MM.1S (cell line): ENCODE results near the gene CA5A.

Source experiments
- DNase-seq: peaks from one replicate; pipeline ENCODE4 v3.0.0-alpha.2; 2015
- H2AFZ ChIP-seq: fragments of 300-600 bp; sonication (generic); 2 replicates; pipeline ENCODE4 v1.6.0; 2016; ENCODE audit warnings: antibody characterized with exemption, low read length
- H3F3A ChIP-seq: fragments of 300-600 bp; sonication (generic); 2 replicates; pipeline ENCODE4 v1.6.1; 2016; ENCODE audit warnings: mild to moderate bottlenecking, antibody characterized with exemption, low read length, moderate library complexity, mixed read lengths; ENCODE audit not compliant: insufficient read depth
- H3K27ac ChIP-seq: fragments of 300-600 bp; sonication (generic); 2 replicates; pipeline ENCODE4 v1.5.1; 2016; ENCODE audit warnings: mild to moderate bottlenecking, low read length
- H3K27me3 ChIP-seq: fragments of 300-600 bp; sonication (generic); replicated peaks from 2 replicates; pipeline ENCODE4 v1.6.0; 2016; ENCODE audit warnings: low read length; ENCODE audit not compliant: insufficient read depth
- H3K36me3 ChIP-seq: fragments of 300-600 bp; sonication (generic); replicated peaks from 2 replicates; pipeline ENCODE4 v1.6.1; 2016; ENCODE audit warnings: mild to moderate bottlenecking, low read length, mixed read lengths; ENCODE audit not compliant: insufficient read depth
- H3K4me1 ChIP-seq: fragments of 300-600 bp; sonication (generic); 2 replicates; pipeline ENCODE4 v1.6.1; 2016; ENCODE audit warnings: low read length, mixed read lengths
- H3K4me2 ChIP-seq: fragments of 300-600 bp; sonication (generic); 2 replicates; pipeline ENCODE4 v1.6.0; 2016; ENCODE audit warnings: low read depth, low read length
- H3K4me3 ChIP-seq: fragments of 300-600 bp; sonication (generic); 2 replicates; pipeline ENCODE4 v1.5.1; 2016; ENCODE audit warnings: low read length, mixed read lengths
- H3K79me2 ChIP-seq: fragments of 300-600 bp; sonication (generic); 2 replicates; pipeline ENCODE4 v1.6.1; 2016; ENCODE audit warnings: mixed run types, low read length, mixed read lengths
- H3K9ac ChIP-seq: fragments of 300-600 bp; sonication (generic); 2 replicates; pipeline ENCODE4 v1.6.1; 2016; ENCODE audit warnings: low read length, mixed read lengths
- H3K9me2 ChIP-seq: fragments of 300-600 bp; sonication (generic); replicated peaks from 2 replicates; pipeline ENCODE4 v1.6.1; 2016; ENCODE audit warnings: mild to moderate bottlenecking, low read length, mixed read lengths; ENCODE audit not compliant: insufficient read depth
- H3K9me3 ChIP-seq: fragments of 300-600 bp; sonication (generic); replicated peaks from 2 replicates; pipeline ENCODE4 v1.6.1; 2016; ENCODE audit warnings: mild to moderate bottlenecking, low read length, mixed read lengths; ENCODE audit not compliant: insufficient read depth
- H4K20me1 ChIP-seq: fragments of 300-600 bp; sonication (generic); 2 replicates; pipeline ENCODE4 v1.6.1; 2016; ENCODE audit warnings: mild to moderate bottlenecking, low read length, moderate library complexity, mixed read lengths; ENCODE audit not compliant: insufficient read depth
- EZH2 ChIP-seq: fragments of 300-600 bp; sonication (generic); optimal IDR thresholded peaks from 2 replicates; pipeline ENCODE3; 2017; ENCODE audit warnings: low read depth, mild to moderate bottlenecking, antibody characterized with exemption, low read length, mixed read lengths
- EZH2phosphoT487 ChIP-seq: fragments of 300-600 bp; sonication (generic); IDR thresholded peaks from 2 replicates; pipeline ENCODE4 v1.6.1; 2018; ENCODE audit warnings: antibody characterized with exemption, low read length
- TF ChIP-seq, protein P1 (sequence below): fragments of 300-600 bp; sonication (generic); IDR thresholded peaks from 2 replicates; pipeline ENCODE4 v1.5.1; 2016; ENCODE audit warnings: antibody characterized with exemption, low read length, mixed read lengths

Gene CA5A

DNA sequence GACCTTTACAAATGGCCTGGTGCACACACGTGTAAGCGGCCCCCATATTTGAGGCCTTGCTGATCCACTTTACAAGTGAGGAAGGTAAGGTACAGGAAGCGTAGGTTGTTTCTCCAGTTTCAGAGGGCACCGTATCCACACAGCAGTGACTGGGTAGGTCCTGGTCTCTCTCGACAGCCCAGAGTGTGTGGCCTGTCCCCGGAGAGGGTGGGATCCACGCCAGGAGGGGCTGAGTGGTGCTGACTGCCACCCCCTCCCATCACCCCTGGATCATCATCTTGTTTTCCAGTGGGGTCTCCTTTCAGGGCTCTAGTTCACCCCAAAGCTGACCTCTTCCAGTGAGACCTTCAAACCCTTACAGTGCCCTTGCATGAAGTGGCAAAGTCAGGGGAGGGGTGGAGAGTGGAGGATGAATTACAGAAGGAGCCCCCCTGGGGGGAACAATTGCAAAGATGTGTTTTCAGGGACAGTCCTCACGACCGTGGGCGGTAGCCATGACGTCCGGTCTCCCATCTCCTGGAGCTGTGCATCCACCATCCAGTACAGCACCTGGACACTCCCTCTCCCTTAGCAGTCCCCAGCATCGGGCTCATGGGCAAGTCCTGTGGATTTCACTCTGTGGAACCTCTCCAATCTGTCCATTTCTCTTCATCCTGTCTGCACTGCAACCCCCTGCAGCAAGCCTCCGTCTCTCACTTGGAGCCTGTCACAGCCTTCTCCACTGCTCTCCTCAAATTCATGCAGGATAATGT is 10.4 kb upstream of the CA5A start:
- Histone ChIP-seq H3F3A (no peaks in the 10 kb centered on the region), H3K9ac (no peak overlapping the region), H3K79me2 (peaks cover 2% of the 10 kb centered on the region), H3K4me2 (no peak overlapping the region), H3K4me3 (no peak overlapping the region), H3K4me1 (no peaks in the 10 kb centered on the region), H3K36me3 (no peaks in the 10 kb centered on the region), H4K20me1 (no peaks in the 10 kb centered on the region), H3K9me3 (no peaks in the 10 kb centered on the region), H2AFZ (no peak overlapping the region), H3K27me3 (no peaks in the 10 kb centered on the region), H3K27ac (no peak overlapping the region), H3K9me2 (no peaks in the 10 kb centered on the region)
- no peak for DNase-seq
- TF ChIP-seq EZH2phosphoT487 (no peak), EZH2 (no peak)
- TF ChIP-seq, protein P1, sequence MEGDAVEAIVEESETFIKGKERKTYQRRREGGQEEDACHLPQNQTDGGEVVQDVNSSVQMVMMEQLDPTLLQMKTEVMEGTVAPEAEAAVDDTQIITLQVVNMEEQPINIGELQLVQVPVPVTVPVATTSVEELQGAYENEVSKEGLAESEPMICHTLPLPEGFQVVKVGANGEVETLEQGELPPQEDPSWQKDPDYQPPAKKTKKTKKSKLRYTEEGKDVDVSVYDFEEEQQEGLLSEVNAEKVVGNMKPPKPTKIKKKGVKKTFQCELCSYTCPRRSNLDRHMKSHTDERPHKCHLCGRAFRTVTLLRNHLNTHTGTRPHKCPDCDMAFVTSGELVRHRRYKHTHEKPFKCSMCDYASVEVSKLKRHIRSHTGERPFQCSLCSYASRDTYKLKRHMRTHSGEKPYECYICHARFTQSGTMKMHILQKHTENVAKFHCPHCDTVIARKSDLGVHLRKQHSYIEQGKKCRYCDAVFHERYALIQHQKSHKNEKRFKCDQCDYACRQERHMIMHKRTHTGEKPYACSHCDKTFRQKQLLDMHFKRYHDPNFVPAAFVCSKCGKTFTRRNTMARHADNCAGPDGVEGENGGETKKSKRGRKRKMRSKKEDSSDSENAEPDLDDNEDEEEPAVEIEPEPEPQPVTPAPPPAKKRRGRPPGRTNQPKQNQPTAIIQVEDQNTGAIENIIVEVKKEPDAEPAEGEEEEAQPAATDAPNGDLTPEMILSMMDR: no peak

DNA sequence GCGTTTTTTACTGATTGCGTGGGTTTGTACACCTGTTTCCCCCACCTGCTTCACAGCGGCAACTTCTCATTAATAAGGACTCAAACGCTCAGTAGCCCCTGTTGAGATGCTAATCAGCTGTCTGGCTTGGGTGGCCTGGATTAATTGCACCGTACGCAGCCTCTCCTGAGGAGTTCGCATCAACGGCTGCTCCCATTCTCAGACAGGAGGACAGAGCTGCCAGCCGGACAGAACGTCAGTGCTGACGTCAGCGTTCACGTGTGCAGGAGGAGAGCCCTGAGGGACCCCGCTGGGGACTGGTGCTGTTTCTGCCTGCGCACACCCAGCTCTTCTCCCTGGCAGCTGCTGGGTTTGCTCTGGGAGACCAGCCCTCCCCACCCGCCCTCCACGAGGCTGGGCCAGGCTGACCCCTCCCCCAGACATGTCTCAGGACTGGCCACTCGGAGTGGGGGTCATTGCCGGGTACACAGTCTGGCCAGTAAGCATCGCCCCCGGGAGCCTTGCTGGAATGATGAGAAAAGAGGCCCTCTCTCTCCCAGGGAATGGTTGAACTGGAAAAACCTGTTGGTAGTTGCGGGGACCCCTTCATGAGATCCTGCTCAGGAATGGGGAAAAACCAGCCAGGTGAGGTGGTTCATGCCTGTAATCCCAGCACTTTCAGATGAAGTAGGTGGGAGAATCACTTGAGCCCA is 9.2 kb upstream of the CA5A start:
- Histone ChIP-seq H3K4me3 (no peak overlapping the region), H3K27ac (no peak overlapping the region), H2AFZ (no peak overlapping the region), H3K79me2 (no peaks in the 10 kb centered on the region), H3K4me2 (no peak overlapping the region), H3F3A (no peaks in the 10 kb centered on the region), H3K9me3 (no peaks in the 10 kb centered on the region), H3K9me2 (no peaks in the 10 kb centered on the region), H4K20me1 (no peaks in the 10 kb centered on the region), H3K27me3 (no peaks in the 10 kb centered on the region), H3K9ac (no peak overlapping the region), H3K36me3 (no peaks in the 10 kb centered on the region), H3K4me1 (no peaks in the 10 kb centered on the region)
- no peak for DNase-seq
- TF ChIP-seq EZH2 (no peak), EZH2phosphoT487 (no peak)
- TF ChIP-seq, protein P1: no peak

DNA sequence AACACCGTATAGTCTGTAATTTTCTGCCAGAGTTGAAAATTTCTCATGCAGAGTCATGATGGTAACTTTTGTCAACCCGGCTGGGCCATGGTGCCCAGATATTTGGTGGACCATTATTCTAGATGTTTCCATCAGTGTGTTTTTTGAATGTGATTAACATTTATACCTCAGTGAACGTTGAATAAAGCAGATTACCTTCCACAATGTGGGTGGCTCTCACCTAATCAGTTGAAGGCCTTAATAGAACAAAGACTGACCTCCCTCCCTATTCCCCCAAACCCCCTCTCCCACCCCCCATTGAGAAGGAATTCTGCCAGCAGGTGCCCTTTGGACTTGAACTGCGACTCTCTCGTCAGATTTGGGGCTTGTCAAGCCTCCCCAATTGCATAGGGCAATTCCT is 6.4 kb upstream of the CA5A start:
- Histone ChIP-seq H3K4me2 (no peak overlapping the region), H3K9me2 (no peaks in the 10 kb centered on the region), H3K9me3 (no peaks in the 10 kb centered on the region), H3F3A (no peaks in the 10 kb centered on the region), H3K4me3 (no peak overlapping the region), H2AFZ (no peak overlapping the region), H4K20me1 (no peaks in the 10 kb centered on the region), H3K4me1 (no peaks in the 10 kb centered on the region), H3K36me3 (no peaks in the 10 kb centered on the region), H3K27ac (no peak overlapping the region), H3K27me3 (no peaks in the 10 kb centered on the region; the same call in 1 of the 2 replicates), H3K79me2 (no peaks in the 10 kb centered on the region), H3K9ac (no peak overlapping the region)
- TF ChIP-seq, protein P1: no peak
- no peak for TF ChIP-seq EZH2phosphoT487
- TF ChIP-seq EZH2: no peak
- DNase-seq: no peak
